Embryonic facial prominence (tissue), 1 donor: ENCODE measurements around the gene UPK1B.

Experiments used
- DNase-seq: peaks from one replicate; pipeline ENCODE4 v3.0.0-alpha.2; 2016; ENCODE audit errors: extremely low spot score

Gene UPK1B

GRCh38 chr3:119176778-119177177, 3.4 kb downstream of the UPK1B start:
- DNase-seq: no peak

- DNase-seq: no peak
These were observed 3.9 kb downstream of the UPK1B start for GRCh38 chr3:119177321-119177720.

GRCh38 chr3:119181765-119182164, 8.4 kb downstream of the UPK1B start:
- DNase-seq: no peak

- no peak for DNase-seq
These were observed 10.7 kb downstream of the UPK1B start for GRCh38 chr3:119184111-119184510.

GRCh38 chr3:119184796-119185570, 11.6 kb downstream of the UPK1B start:
- no peak for DNase-seq

GRCh38 chr3:119187266-119187665, 13.9 kb downstream of the UPK1B start:
- no peak for DNase-seq

GRCh38 chr3:119191800-119192199, 18.4 kb downstream of the UPK1B start:
- no peak for DNase-seq

GRCh38 chr3:119194237-119195150, 21.1 kb downstream of the UPK1B start:
- DNase-seq: no peak

GRCh38 chr3:119195151-119195476, 21.7 kb downstream of the UPK1B start:
- no peak for DNase-seq

- no peak for DNase-seq
These were observed 22.5 kb downstream of the UPK1B start for GRCh38 chr3:119195911-119196310.

- no peak for DNase-seq
These were observed 31.8 kb downstream of the UPK1B start for GRCh38 chr3:119205209-119205608.

GRCh38 chr3:119205685-119206084, 32.3 kb downstream of the UPK1B start:
- DNase-seq: no peak

- no peak for DNase-seq
These were observed 33.5 kb downstream of the UPK1B start for GRCh38 chr3:119206611-119207511.

- no peak for DNase-seq
These were observed 34.1 kb downstream of the UPK1B start for GRCh38 chr3:119207512-119207875.

GRCh38 chr3:119211193-119211592, 37.8 kb downstream of the UPK1B start:
- no peak for DNase-seq

GRCh38 chr3:119211803-119212202, 38.4 kb downstream of the UPK1B start:
- DNase-seq: no peak

GRCh38 chr3:119219069-119219468, 45.7 kb downstream of the UPK1B start:
- no peak for DNase-seq

GRCh38 chr3:119220198-119220597, 46.8 kb downstream of the UPK1B start:
- no peak for DNase-seq

- no peak for DNase-seq
These were observed 47.7 kb downstream of the UPK1B start for GRCh38 chr3:119220970-119221667.

- DNase-seq: no peak
These were observed 48.5 kb downstream of the UPK1B start for GRCh38 chr3:119221779-119222320.

- no peak for DNase-seq
These were observed 49.0 kb downstream of the UPK1B start for GRCh38 chr3:119222391-119222790.
